Gastrocnemius medialis (tissue), 4 donors: Measurements from ENCODE around the gene ARHGAP26. TPM values are rescaled to one million over a fixed set of nuclear protein-coding genes. Genes with fewer than 3 reads are reported as not detected.
A peak's percentile ranks its signal among the peaks of the same experiment; 100 is the strongest.

Experiments used
- ATAC-seq, 2 donors: fragments of 150-250 bp; one replicate each; pipeline ENCODE4 v1.9.1; 2016
- DNase-seq, 2 donors: peaks; one replicate each; pipeline ENCODE4 v3.0.0-alpha.2; 2019
- H3K27ac ChIP-seq, 4 donors: fragments of 200-600 bp; sonication (generic); 1 replicate in 1 of 4; 2 replicates in 3 of 4; pipeline ENCODE4 v1.5.1; 2016 to 2018; ENCODE audit warnings: mild to moderate bottlenecking in 2 of 4, moderate library complexity in 1 of 4
- H3K27me3 ChIP-seq, 3 donors: fragments of 200-600 bp; sonication (generic) in 2 of 3; 1 replicate in 1 of 3; 2 replicates in 2 of 3; pipeline versions ENCODE4 v1.5.1 to v1.6.0; 2016 to 2019; ENCODE audit warnings: mild to moderate bottlenecking in 1 of 3, moderate library complexity in 1 of 3
- H3K36me3 ChIP-seq, 2 donors: fragments of 200-600 bp; sonication (generic) in 1 of 2; one replicate each; pipeline ENCODE4 v1.5.1; 2017 to 2018
- H3K4me1 ChIP-seq, 2 donors: fragments of 200-600 bp; sonication (generic) in 1 of 2; one replicate each; pipeline ENCODE4 v1.5.1; 2016 to 2017; ENCODE audit warnings: mild to moderate bottlenecking in 2 of 2
- H3K4me3 ChIP-seq, 4 donors: fragments of 200-600 bp; sonication (generic) in 3 of 4; 1 replicate in 1 of 4; 2 replicates in 3 of 4; pipeline ENCODE4 v1.5.1; 2016 to 2019; ENCODE audit warnings: mild to moderate bottlenecking in 2 of 4
- H3K9me3 ChIP-seq, 3 donors: fragments of 200-600 bp; sonication (generic) in 2 of 3; 1 replicate in 1 of 3; 2 replicates in 2 of 3; pipeline ENCODE4 v1.5.1; 2016 to 2019
- CTCF ChIP-seq, 5 experiments: fragments of 450-650 bp in 3 of 5; fragments of 200-600 bp in 2 of 5; sonication (generic) in 2 of 5; IDR thresholded peaks in 4 of 5; conservative IDR thresholded peaks in 1 of 5; 1 replicate in 4 of 5; 2 replicates in 1 of 5; pipeline ENCODE4 v1.5.1; 2016 to 2019; ENCODE audit warnings: antibody characterized with exemption in 5 of 5, mild to moderate bottlenecking in 3 of 5, moderate library complexity in 3 of 5
- POLR2A ChIP-seq, 2 donors: fragments of 450-650 bp; IDR thresholded peaks; one replicate each; pipeline ENCODE4 v1.6.1; 2017; ENCODE audit warnings: antibody characterized with exemption in 2 of 2, mild to moderate bottlenecking in 2 of 2, moderate library complexity in 2 of 2
- in situ Hi-C, 4 donors: fragments of 200-750 bp; cut with MboI; loops; one replicate each; pipeline versions ENCODE4 v1.15.0 to v1.8.0; 2017; ENCODE audit warnings: low sequenced_read_pairs in 4 of 4
- intact Hi-C: fragments of 100-400 bp; cut with DNase I; formaldehyde crosslinking; loops from one replicate; pipeline ENCODE4 v1.15.1; 2023; ENCODE audit warnings: low total_unique reads
- total RNA-seq, 4 donors: library from RNA; depleted of rRNA; stranded (reverse); fragments of >200 nt; gene quantifications; one replicate each; pipeline versions ENCODE4 v1.1.0 to v1.2.3, GENCODE V29; 2016

ARHGAP26 gene
- total RNA-seq, 4 donors from 2014 or later: 9.1 to 22.4 (median 13.4) TPM

- no peaks in the 10 kb centered on the region for H3K27me3 ChIP-seq
- H3K4me3 ChIP-seq: peak overlapping the region in 3 of 4 donors; percentile 4 to 35 (median 20)
- no peaks in the 10 kb centered on the region for H3K36me3 ChIP-seq
- ATAC-seq: peak; percentile 65 to 70
- no peaks in the 10 kb centered on the region for H3K9me3 ChIP-seq
- TF ChIP-seq CTCF (IDR thresholded peaks at IDR 0.05 in 4 of 5, conservative IDR thresholded peaks at IDR 0.05 in 1 of 5) (no peak), POLR2A (IDR thresholded peaks at IDR 0.05) (peak; percentile 50 to 75)
- H3K27ac ChIP-seq: peak overlapping the region; percentile 90 to 97 (median 95)
- intact Hi-C loops (loop anchor here (2.0 kb wide), 2 partner anchors 41 to 111 kb away; no protein-coding TSS in a partner anchor), in situ Hi-C loops (loop anchor here in 3 of 4 donors (10.0 to 25.0 kb wide), 3 partner anchors 99 to 251 kb away; no protein-coding TSS in a partner anchor)
- DNase-seq: peak; percentile 93 to 94
- H3K4me1 ChIP-seq: peaks cover 87 to 88% of the 10 kb centered on the region in 2 donors
These were observed 365.8 kb downstream of the ARHGAP26 start for GRCh38 chr5:143135832-143136551.

GRCh38 chr5:143138839-143139238 lies 368.7 kb downstream of the ARHGAP26 start:
- Histone ChIP-seq H3K27ac (peak overlapping the region; percentile 90 to 97 (median 95)), H3K4me3 (no peak overlapping the region), H3K36me3 (no peaks in the 10 kb centered on the region), H3K9me3 (no peaks in the 10 kb centered on the region), H3K27me3 (no peaks in the 10 kb centered on the region), H3K4me1 (peaks cover 90 to 92% of the 10 kb centered on the region in 2 donors)
- in situ Hi-C loops (loop anchor here in 3 of 4 donors (10.0 to 25.0 kb wide), 3 partner anchors 102 to 248 kb away; no protein-coding TSS in a partner anchor), intact Hi-C loops (no loop called here)
- TF ChIP-seq CTCF (IDR thresholded peaks at IDR 0.05 in 4 of 5, conservative IDR thresholded peaks at IDR 0.05 in 1 of 5) (no peak), POLR2A (IDR thresholded peaks at IDR 0.05) (no peak)
- no peak for ATAC-seq
- DNase-seq: no peak

DNA sequence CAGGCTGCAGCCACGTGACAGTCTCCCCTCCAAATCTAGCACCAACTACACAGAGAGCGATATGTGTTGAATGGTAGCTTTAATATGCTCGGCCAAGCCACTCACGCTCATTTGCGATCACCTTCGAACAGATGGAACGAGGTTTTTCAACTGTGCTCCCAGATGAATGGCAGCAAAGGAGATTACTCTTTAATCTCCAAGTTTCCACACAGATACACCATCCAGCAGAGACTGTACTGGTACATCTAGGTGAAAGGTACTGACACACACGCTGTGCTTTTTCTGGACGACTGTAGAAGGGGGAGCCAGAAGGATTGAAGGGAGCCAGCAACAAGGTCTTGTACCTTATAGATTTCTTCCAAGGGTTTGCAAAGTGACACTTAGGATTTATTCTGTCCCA lies 369.4 kb downstream of the ARHGAP26 start:
- Histone ChIP-seq H3K9me3 (no peaks in the 10 kb centered on the region), H3K27ac (peak overlapping the region; percentile 90 to 97 (median 95)), H3K4me1 (peaks cover 83 to 88% of the 10 kb centered on the region in 2 donors), H3K36me3 (no peaks in the 10 kb centered on the region), H3K4me3 (no peak overlapping the region), H3K27me3 (no peaks in the 10 kb centered on the region)
- ATAC-seq (no peak), DNase-seq (no peak)
- intact Hi-C loops: no loop called here
- no peak for TF ChIP-seq CTCF (IDR thresholded peaks at IDR 0.05 in 4 of 5, conservative IDR thresholded peaks at IDR 0.05 in 1 of 5)
- no peak for TF ChIP-seq POLR2A (IDR thresholded peaks at IDR 0.05)
- in situ Hi-C loops: loop anchor here in 3 of 4 donors (10.0 to 25.0 kb wide), 3 partner anchors 102 to 248 kb away; no protein-coding TSS in a partner anchor

DNA sequence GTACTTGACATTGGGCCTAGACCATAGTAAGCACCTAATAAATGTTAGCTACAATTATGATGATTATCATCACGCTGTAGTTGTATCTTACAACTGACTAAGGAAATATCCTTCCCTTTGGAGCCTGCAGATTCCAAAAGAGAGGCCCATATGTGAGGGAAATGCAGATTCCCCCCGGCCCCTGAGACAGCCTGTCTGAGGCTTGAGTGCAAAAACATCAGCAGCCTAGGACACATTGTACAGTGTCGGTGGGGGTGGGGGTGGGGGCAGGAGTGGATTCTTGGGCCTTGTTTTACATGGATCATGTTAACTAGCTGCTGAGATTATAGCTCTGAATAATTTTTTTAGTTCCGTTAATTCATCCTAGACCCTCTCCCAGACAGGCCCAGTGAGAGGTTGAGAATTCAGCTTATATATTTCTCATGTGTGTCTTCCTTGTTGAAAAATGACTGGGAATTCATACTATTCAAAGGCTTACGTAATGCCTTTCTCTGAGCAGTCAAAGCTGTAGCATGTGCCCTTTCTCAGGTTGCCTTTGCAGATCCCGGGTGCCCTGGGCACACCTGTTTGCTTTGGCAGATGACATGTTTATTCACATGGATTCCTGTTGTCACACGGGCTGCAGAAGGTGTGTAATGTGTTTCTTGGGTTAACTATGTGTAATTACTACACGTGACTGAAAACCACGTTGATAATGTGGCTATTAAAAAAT lies 370.5 kb downstream of the ARHGAP26 start:
- in situ Hi-C loops: loop anchor here in 3 of 4 donors (5.0 to 25.0 kb wide), 4 partner anchors 83 to 247 kb away; no protein-coding TSS in a partner anchor
- H3K36me3 ChIP-seq: no peaks in the 10 kb centered on the region
- H3K9me3 ChIP-seq: no peaks in the 10 kb centered on the region
- DNase-seq (peak; percentile 90 to 94), ATAC-seq (peak; percentile 82 to 86)
- intact Hi-C loops: loop anchor here (1.0 to 5.0 kb wide), 2 partner anchors 83 to 98 kb away; no protein-coding TSS in a partner anchor
- H3K27ac ChIP-seq: peak overlapping the region; percentile 90 to 97 (median 95)
- no peaks in the 10 kb centered on the region for H3K27me3 ChIP-seq
- peak; percentile 59 to 82 for TF ChIP-seq POLR2A (IDR thresholded peaks at IDR 0.05)
- TF ChIP-seq CTCF (IDR thresholded peaks at IDR 0.05 in 4 of 5, conservative IDR thresholded peaks at IDR 0.05 in 1 of 5): peak in 1 of 5 experiments; percentile 37
- no peak overlapping the region for H3K4me3 ChIP-seq
- peaks cover 83 to 84% of the 10 kb centered on the region in 2 donors for H3K4me1 ChIP-seq
